Osteocyte (in vitro differentiated cells): Measurements from ENCODE around the gene LSM10. TPM values are rescaled to one million over a fixed set of nuclear protein-coding genes. Genes with fewer than 3 reads are reported as not detected.
A peak's percentile ranks its signal among the peaks of the same experiment; 100 is the strongest.

ENCODE experiments used
- DNase-seq: peaks from one replicate; pipeline ENCODE4 v3.0.0; 2021; ENCODE audit warnings: mixed read lengths; ENCODE audit not compliant: unreplicated experiment; ENCODE audit errors: extremely low spot score
- H3K27ac Mint-ChIP-seq: one replicate; pipeline ENCODE4 v1.8.0; 2021; ENCODE audit warnings: mild to moderate bottlenecking, mixed read lengths; ENCODE audit not compliant: unreplicated experiment
- H3K27me3 Mint-ChIP-seq: one replicate; pipeline ENCODE4 v1.8.0; 2021; ENCODE audit warnings: mixed read lengths; ENCODE audit not compliant: unreplicated experiment
- H3K36me3 Mint-ChIP-seq: one replicate; pipeline ENCODE4 v1.8.0; 2021; ENCODE audit warnings: mixed read lengths; ENCODE audit not compliant: unreplicated experiment
- H3K4me1 Mint-ChIP-seq: one replicate; pipeline ENCODE4 v1.8.0; 2021; ENCODE audit warnings: mixed read lengths; ENCODE audit not compliant: unreplicated experiment
- H3K4me3 Mint-ChIP-seq: one replicate; pipeline ENCODE4 v1.8.0; 2021; ENCODE audit warnings: mild to moderate bottlenecking, moderate library complexity, mixed read lengths; ENCODE audit not compliant: unreplicated experiment
- H3K9me3 Mint-ChIP-seq: one replicate; pipeline ENCODE4 v1.8.0; 2021; ENCODE audit warnings: mixed read lengths; ENCODE audit not compliant: unreplicated experiment
- total RNA-seq: library from RNA; stranded (reverse); gene quantifications from 2 replicates; pipeline ENCODE4 v1.2.1, GENCODE V29; 2021
- TF ChIP-seq, protein P1 (sequence below): fragments of 200-600 bp; sonication (generic); IDR thresholded peaks from 2 replicates; pipeline ENCODE4 v1.5.0; 2021; ENCODE audit warnings: antibody characterized with exemption, mild to moderate bottlenecking, moderate library complexity

Gene LSM10
- total RNA-seq, 1 donor from 2014 or later, result 48.2 TPM

DNA sequence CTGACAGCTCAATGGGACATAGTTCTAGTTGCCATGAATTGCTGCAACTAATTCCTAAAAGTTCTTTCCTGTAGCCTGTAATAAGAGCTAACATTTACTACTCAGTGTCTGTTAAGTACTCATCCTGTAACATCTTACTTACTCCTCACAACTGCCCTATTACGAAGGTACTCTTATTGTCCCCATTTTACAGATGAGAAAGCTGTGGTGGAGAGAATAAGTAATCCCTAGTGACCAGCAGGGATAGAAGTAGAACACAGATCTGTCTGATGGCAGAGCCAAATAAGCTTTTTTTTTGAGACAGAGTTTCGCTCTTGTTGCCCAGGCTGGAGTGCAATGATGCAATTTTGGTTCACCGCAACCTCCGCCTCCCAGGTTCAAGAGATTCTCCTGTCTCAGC lies 15.0 kb downstream of the LSM10 start:
- H3K27ac Mint-ChIP-seq, result no peak overlapping the region

DNA sequence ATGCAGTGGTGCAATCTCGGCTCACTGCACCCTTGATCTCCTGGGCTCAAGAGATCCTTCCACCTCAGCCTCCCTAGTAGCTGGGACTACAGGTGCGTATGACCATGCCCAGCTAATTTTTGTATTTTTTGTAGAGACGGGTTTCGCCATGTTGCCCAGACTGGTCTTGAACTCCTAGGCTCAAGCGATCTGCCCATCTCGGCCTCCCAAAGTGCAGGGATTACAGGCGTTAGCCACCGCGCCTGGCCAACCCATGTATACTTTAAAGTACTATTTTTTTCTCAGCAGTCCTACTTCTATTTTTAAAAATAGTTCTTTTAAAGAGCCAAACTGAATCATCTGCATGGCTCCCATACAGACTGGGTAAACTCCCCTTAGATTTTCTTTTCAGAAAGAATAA lies 15.5 kb downstream of the LSM10 start:
- H3K4me1 Mint-ChIP-seq, result peaks cover 42% of the 10 kb centered on the region
- no peaks in the 10 kb centered on the region for H3K9me3 Mint-ChIP-seq
- H3K36me3 Mint-ChIP-seq, result peaks cover 4% of the 10 kb centered on the region
- DNase-seq, result no peak
- TF ChIP-seq, protein P1, sequence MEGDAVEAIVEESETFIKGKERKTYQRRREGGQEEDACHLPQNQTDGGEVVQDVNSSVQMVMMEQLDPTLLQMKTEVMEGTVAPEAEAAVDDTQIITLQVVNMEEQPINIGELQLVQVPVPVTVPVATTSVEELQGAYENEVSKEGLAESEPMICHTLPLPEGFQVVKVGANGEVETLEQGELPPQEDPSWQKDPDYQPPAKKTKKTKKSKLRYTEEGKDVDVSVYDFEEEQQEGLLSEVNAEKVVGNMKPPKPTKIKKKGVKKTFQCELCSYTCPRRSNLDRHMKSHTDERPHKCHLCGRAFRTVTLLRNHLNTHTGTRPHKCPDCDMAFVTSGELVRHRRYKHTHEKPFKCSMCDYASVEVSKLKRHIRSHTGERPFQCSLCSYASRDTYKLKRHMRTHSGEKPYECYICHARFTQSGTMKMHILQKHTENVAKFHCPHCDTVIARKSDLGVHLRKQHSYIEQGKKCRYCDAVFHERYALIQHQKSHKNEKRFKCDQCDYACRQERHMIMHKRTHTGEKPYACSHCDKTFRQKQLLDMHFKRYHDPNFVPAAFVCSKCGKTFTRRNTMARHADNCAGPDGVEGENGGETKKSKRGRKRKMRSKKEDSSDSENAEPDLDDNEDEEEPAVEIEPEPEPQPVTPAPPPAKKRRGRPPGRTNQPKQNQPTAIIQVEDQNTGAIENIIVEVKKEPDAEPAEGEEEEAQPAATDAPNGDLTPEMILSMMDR, result no peak
- H3K4me3 Mint-ChIP-seq, result no peak overlapping the region
- H3K27me3 Mint-ChIP-seq, result no peaks in the 10 kb centered on the region
- H3K27ac Mint-ChIP-seq, result peak overlapping the region; percentile 57

More for the DNA sequence above, 15.0 kb downstream of the LSM10 start:
- no peak overlapping the region for H3K4me3 Mint-ChIP-seq
- peaks cover 4% of the 10 kb centered on the region for H3K36me3 Mint-ChIP-seq
- H3K27me3 Mint-ChIP-seq, result no peaks in the 10 kb centered on the region
- DNase-seq, result no peak
- H3K9me3 Mint-ChIP-seq, result no peaks in the 10 kb centered on the region
- TF ChIP-seq, protein P1, result no peak
- peaks cover 46% of the 10 kb centered on the region for H3K4me1 Mint-ChIP-seq

DNA sequence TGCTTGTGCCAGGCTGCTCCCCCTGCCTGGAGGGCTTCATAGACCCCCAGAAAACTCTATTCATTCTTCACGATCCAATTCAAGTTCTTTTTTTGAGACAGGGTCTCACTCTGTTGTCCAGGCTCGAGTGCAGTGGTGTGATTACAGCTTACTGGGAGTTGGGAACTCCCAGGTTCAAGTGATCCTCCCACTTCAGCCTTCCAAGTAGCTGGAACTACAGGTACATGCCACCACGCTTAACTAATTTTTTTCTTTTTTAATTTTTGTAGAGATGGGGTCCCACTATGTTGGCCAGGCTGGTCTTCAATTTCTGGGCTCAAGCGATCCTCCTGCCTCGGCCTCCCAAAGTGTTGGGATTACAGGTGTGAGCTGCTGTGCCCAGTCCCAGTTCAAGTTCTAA lies 16.3 kb downstream of the LSM10 start:
- DNase-seq, result no peak
- no peak overlapping the region for H3K4me3 Mint-ChIP-seq
- no peaks in the 10 kb centered on the region for H3K27me3 Mint-ChIP-seq
- peaks cover 4% of the 10 kb centered on the region for H3K36me3 Mint-ChIP-seq
- H3K4me1 Mint-ChIP-seq, result peaks cover 35% of the 10 kb centered on the region
- H3K27ac Mint-ChIP-seq, result peak overlapping the region; percentile 1
- H3K9me3 Mint-ChIP-seq, result no peaks in the 10 kb centered on the region
- TF ChIP-seq, protein P1, result no peak

DNA sequence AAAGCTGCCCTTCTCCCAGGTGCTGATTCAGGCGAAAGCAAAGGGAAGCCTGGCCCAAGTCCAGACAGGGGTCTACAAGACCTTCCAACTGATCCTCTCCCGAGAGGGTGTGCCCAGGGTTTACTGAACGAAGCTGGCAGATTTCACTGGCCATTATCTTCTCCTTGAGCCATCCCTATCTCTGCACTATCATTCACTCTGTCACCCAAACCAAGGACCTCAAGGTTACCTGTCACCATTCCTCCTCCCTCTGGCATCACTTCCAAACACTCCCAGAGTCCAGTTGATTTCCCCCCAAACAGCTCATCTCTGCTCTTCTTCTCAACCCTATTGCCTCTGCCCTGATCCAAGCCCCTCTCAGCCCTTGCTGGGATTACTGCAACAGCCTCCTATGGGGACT lies 16.9 kb downstream of the LSM10 start:
- Mint-ChIP-seq H3K27ac (peak overlapping the region; percentile 21), H3K9me3 (no peaks in the 10 kb centered on the region), H3K4me1 (peaks cover 41% of the 10 kb centered on the region), H3K4me3 (no peak overlapping the region), H3K27me3 (no peaks in the 10 kb centered on the region), H3K36me3 (peaks cover 4% of the 10 kb centered on the region)
- TF ChIP-seq, protein P1, result no peak
- DNase-seq, result no peak

DNA sequence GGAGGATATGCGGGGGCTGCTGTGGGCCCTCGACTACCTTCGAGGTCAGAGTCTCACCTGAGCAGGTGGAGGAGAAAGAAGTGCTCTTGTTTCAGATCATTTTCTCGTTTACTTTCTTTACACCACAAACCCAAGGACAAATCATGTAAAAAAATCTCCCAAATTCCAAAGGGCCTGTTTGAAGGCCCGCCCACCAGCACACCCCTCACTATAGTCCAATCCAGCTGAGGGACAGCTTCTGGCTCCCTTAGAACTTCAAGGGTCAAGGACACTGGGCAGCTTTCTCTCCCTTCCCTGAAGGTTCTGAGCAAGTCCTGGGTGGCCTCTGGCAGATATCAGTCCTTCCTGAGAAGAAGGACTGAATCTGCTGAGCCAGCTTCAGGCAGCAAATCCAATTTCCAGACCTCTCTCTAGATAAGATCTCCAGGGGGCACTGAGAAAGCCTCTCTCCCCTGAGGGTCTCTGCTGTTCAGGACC lies 17.5 kb downstream of the LSM10 start:
- TF ChIP-seq, protein P1, result no peak
- no peaks in the 10 kb centered on the region for H3K27me3 Mint-ChIP-seq
- H3K27ac Mint-ChIP-seq, result peak overlapping the region; percentile 31
- H3K4me1 Mint-ChIP-seq, result peaks cover 46% of the 10 kb centered on the region
- no peak for DNase-seq
- H3K9me3 Mint-ChIP-seq, result no peaks in the 10 kb centered on the region
- H3K36me3 Mint-ChIP-seq, result peaks cover 4% of the 10 kb centered on the region
- no peak overlapping the region for H3K4me3 Mint-ChIP-seq
